Activated CD4-positive, alpha-beta T cell treated with anti-CD3 and anti-CD28 coated beads for 48 hours (primary cell): ENCODE data around the gene TNS4.

Experiments
- DNase-seq: peaks from one replicate; pipeline ENCODE4 v3.0.0-alpha.2; 2020

The TNS4 gene

DNA sequence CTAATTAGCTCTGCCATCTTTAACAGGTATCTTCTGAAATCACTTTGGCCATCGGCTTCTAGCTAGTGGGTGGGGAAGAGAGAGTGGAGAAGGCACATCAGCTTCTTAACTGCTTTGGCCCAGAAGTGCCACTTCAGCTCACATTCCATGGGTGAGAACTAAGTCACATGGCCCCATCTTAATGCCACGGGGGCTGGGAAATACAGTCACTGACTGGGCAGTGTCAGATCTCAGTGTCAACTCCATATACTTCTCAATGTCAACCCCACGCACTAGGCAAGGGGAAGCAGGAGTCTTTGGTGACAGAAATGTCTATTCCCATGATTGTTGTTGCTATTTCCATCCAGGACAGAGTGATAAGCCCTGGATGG is 34.5 kb upstream of the TNS4 start:
- DNase-seq, result no peak

DNA sequence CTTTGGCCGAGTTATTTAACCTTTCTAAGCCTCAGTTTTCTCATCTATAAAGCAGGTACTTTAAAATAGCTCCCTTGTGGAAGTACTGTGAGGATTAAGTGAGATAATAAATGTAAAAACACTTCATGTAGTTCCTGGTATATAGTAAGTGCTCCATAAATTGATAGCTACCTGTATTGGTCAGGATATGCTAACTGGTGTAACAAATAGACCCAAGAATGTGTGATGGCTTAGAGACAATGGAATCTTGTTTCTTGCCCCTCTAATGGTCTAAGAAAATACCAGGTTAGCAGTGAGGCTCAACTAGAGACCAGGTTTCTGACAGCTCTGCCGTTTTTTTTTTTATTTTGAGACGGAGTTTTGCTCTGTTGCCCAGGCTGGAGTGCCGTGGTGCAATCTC is 34.0 kb upstream of the TNS4 start:
- no peak for DNase-seq

DNA sequence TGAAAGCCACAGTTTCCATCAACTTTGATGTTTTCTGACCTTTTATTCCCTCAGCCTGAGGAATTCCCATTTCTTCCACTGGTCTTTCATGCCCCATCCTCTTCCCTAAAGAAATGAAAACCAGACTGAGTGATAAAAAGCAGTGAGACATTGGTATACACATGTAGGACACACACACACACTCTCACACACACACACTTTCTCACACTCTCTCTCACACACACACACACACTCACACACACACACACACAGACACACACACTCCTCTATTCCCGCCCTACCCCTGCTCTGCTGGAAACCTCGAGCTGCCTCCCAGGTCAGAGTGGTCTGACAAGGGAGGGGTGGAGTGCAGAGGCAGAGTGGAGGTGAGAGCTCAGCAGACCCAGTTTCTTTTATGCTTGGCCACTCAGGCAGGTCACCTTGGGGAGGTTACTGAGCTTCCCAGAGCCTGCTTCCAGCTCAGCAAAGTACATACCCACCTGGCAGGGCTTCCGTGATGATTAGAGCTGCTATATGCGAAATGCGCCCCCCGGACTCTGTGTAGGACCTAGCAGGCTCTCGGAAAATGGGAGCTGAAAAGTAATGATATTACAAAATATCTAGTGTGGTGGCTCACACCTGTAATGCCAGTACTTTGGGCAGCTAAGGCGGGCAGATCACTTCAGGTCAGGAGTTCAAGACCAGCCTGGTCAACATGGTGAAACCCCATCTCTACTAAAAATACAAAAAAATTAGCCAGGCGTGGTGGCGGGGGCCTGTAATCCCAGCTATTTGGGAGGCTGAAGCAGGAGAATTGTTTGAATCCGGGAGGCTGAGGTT is 33.2 kb upstream of the TNS4 start:
- no peak for DNase-seq

DNA sequence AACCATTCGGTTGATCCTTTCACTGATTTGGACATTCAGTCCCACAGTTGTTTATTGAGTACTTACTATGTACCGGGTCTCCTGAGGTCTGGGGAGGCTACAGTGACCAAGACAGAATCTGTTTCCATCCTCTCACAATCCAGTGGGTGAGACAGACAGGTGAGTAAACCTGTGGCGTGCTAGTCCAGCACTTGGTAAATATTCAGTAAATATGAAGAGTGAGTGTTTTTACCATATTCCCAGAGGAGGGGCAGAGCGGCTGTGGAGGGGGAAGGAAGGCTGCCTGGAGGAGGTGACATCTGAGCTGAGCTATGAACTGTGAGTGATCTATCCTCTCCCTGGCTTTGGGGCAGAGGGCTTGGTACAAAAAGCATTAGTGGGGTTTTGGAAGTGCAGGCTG is 32.5 kb upstream of the TNS4 start:
- DNase-seq, result no peak

DNA sequence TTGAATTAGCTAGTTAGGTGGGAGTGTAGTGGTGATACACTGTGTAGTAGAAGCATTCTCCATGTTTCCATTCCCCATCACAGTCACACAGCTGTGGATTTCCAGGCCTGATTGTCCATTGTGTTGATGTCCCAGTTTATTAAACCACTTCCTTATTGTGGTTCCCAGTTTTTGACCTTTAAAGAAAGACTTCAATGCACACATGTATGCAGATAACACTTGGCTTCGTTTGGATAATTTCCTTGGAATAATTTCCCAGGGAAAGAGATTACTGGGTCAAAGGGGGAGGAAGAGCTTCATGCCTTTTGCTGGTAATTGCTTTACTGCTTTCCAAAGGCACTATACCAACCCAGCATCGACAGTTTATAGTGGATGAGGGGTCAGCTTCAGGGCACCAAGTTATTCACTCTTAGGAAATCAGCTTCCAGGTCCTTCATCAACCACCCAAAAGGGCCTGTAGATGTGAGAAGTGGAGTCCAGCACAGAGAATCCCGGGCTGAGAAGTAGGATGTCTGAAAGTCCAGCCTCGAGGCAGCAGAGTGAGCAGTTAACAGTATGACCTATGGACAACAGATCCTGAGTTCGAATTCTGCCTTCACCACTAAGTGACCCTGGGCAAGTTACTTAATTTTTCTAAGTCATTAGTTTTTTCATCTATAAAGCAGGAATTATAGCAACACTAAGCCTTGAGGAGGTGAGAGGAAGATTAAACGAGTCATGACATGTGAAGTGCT is 31.3 kb upstream of the TNS4 start:
- DNase-seq, result peak; percentile 2

DNA sequence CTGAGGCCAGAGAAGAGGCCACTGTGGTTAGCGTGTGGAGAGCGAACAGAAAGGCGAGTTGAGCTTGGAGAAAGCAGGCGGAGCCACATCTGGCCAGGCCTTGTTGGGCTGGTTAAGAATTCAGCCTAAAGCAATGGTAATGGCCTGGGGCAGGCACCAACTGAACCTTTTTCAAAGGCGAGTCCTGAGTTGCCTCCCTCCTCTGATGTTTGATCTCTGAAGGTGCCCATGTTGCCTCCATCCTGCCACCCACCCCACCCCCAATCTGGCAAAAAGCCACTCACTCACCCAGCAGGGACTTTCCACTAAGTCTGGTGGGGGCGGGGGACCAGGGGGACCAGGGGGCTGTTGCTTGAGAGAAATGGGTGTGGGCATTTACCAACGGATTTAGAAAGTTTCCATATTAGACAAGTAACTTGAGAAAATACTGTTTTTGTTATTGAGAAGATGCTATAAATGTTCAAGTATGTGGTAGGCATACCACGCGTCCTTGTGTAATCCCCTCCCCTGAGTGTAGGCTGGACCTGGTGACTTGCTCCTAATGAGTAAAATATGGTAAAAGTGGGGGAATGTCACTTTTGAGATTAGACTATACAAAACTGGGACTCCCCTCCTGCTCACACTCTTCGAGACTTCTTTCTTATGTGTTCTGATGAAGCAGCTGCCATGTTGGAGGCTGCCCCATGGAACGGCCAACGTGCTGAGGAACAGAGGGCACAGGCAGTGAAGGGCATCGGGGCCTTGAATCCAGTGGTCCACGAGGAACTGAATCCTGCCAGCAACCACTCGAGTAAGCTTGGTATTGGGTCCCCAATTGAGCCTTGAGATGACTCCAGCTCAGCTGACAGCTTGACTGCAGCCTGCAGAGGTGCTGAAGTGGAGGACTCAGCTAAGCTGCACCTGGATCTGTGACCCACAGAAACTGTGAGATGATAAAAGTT is 29.9 kb upstream of the TNS4 start:
- DNase-seq, result peak; percentile 92

DNA sequence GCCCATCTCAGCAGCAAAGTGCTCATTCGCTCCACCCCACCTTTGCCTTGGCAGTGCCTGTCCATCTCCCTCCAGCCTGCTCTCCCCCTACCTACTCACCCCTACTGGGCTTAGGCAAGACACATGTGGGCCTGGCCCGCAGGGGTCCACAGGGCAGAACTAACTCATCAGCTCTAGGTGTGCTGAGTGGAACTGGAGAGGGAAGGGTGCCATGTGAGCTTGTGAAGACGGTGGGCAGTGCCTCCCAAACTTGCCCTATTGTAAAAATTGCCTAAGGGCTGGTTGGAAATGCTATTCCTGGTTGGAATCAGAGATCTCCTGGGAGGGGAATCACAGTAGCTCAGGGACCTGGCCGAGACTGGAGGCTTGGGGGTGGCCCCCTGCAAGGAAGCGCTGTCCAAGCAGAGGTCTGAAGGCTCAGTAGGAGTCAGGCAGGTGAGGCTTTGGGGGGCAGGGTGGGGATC is 29.1 kb upstream of the TNS4 start:
- no peak for DNase-seq

DNA sequence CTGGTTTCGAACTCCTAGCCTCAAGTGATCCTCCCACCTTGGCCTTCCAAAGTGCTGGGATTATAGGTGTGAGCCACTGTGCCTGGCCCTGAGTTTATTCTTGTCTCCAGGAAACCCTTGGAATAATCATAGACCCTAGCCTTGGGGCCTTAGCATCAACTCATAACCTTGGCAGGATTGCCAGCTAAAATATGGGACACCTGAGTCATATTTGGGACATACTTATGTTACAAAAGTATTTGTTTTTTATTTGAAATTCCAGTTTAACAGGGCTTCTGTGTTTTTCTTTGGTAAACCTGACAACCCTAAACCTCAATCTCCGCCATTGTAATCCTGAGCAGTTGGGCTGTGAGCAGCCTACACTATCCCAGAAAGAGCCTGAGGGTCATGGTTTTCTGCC is 28.6 kb upstream of the TNS4 start:
- DNase-seq, result no peak

DNA sequence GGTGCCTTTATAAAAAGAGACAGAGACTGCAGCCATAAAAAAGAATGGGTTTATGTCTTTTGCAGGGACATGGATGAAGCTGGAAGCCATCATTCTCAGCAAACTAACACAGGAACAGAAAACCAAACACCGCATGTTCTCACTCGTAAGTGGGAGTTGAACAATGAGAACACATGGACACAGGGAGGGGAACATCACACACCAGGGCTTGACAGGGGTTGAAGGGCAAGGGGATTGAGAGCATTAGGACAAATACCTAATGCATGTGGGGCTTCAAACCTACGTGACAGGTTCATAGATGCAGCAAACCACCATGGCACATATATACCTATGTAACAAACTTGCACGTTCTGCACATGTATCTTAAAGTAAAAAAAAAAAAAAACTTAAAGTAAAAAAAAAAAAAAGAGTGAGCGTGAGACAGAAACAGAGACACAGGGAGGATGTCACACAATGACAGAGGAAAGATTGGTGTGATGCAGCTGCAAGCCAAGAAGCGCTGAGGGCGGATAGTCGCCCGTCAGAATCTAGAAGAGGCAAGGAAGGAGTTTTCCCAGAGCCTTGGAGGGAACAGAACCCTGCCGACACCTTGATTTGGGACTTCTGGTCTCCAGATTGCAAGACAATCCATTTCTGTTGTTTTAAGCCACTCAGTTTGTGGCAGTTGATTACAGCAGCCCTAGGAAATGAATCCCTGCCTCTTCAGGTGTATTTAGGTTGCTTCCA is 27.4 kb upstream of the TNS4 start:
- no peak for DNase-seq

DNA sequence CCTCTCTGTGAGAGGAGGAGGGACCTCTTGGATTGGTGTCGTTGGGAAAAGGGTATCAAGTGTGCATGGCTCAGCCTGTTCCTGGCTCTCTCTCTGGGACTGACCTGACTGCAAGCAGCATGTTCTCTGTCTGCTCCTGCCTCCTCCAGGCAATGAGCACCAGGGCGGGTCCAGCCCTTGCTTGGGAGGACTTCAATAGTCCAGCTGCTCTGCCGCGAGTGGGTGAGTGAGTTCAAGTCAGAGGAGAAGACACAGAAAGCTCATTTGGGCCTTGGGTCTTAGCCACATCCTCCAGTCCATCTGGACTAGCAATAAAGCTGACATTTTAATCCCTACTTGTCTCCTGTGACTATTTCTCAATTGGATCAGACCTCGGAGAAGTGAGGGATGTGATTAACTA is 25.2 kb upstream of the TNS4 start:
- no peak for DNase-seq

DNA sequence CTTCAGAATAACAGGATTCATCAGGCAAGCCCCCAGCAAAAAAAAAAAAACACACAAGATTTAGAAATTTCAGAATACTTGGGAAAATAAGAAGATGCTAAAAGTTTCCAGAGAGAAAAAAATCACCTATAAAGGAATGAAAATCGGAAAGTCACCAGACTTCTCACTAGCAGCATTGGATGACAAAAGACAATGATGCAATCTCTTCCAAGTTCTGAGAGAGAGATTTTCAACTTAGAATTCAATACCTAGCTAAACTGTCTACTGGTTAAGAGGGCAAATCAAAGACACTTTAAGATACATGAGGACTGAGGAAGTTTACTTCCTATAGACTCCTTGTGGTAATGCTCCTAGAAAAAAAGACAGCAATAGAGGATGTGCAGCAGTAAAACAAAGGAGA is 23.9 kb upstream of the TNS4 start:
- DNase-seq, result no peak

DNA sequence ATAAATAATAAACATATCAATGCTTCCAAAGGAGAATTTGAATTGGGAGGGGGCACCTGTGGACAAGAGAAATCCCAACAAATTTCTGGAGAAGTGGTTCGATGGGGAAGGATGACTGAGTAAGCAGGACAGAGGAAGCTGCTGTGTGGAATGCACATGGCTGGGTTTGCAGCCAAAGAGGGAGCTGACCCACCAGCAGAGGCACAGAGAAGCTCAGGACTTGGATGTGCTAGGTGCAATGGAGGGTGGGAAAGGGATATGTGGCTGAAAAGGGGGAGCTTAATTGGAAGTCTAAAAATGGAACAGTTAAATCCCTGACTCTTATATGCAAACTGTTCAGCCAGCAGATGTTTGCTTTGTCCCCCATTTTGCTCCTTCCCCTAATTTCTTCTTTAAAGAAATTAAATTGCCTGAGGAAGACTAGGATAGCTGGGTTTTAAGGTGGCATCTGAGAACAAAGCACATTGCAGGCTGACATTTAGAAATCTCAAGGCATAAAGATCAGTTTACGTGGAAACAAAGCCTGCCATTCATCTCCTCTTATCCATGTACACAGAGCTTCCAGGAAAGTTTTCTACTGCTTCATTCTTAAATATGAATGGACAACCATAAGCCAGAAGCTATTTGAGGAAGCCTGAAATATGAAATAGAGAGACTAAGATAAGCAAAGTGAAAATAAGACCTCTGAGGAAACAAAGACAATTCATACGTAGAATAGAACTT is 23.0 kb upstream of the TNS4 start:
- no peak for DNase-seq

DNA sequence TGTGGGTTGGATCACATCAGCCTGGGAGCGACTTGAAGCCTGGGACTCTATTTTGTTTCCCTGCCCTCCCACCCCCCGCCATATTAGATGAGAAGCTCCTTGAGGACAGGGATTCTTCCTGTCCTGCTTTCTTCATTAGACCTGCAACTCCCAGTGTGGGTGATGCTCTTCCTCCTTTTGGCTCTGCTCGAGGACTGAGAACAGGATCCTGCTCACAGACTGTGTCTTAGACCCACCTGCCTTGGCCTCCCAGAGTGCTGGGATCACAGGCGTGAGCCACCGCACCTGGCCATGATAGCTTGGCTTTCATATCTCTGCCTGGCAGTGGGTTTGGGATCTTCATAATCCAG is 21.5 kb upstream of the TNS4 start:
- DNase-seq, result no peak

DNA sequence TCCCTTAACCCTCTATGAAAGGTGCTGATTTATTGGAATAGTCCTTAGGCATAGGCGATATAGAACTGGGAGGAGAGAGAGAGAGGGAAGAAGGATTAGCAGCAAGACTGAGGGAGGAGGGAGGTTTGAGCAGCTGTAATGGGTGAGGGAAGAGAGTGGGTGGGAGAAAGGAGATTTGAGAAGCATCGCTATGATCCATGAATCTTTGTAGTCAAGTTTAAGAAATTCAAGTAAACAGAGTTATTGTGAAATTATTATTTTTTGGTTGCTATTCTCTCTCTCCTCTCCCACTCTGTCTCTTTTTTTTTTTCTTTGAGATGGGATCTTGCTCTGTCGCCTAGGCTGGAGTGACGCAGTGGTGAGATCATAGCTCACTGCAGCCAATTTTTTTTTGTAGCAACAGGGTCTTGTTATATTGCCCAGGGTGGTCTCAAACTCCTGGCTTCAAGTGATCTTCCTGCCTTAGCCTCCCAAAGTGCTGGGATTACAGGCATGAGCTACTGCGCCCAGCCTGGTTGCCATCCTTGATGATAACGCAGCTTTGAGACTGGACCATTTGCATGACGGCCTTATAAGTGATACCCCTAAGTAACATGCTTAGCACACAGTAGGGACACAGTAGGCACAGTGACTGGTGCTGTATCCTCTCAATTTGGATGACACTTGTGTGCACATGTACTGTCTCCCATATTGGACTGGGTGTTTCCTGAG is 21.0 kb upstream of the TNS4 start:
- DNase-seq, result no peak

DNA sequence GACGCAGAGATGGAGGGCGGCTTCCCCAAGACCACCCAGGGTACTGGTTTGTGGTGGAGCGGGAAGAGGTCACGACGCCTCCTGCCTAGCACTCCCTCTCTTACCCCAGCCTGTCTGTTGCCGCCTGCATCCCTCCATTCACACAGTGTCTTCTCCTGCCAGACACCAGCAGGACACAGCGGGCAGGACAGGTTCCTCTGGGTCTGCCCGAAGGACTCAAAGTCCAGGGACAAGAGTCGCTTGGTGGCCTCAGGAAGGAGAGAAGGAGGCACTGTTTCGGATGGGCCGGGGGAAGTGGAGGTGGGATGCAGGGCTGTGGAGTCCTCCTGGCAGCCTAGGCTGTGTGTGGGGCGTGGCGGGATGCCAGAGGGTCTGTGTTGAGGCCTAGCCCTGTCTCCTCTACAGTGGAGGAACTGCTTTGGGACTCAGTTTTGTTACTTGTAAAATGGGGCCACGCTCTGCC is 19.6 kb upstream of the TNS4 start:
- no peak for DNase-seq

DNA sequence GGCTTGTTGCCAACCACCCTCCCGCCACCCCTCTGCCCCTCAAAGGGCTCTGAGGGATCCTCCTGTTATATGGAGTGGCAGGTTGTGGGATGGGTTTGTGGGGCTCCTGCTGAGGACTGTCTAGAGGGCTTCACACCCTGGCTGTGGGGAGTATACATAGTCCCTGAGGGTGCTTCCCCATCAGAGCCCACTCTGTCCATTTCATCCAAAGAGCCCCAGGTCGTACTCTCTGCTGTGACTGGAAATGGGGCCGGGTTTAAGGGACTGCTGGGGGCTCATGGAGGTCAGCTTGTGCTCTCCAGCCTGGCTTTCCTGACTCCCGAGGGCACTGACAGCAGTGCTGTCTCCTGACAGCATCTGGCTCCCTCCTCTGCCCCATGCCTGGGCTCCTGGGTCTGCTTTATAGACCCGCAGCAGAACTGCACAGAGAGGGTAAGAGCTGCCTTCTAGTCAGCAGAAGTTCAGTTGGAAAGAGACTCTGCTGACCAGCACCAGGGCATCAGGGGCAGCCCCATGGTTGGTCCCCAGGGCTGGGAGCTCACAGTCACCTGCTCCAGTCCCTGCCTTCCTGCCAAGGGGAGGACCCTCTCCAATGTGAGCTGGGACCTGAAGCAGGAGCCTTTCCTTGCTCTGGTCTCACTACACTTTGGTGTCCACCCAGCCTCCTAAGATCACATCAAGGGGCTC is 17.8 kb upstream of the TNS4 start:
- DNase-seq, result no peak

DNA sequence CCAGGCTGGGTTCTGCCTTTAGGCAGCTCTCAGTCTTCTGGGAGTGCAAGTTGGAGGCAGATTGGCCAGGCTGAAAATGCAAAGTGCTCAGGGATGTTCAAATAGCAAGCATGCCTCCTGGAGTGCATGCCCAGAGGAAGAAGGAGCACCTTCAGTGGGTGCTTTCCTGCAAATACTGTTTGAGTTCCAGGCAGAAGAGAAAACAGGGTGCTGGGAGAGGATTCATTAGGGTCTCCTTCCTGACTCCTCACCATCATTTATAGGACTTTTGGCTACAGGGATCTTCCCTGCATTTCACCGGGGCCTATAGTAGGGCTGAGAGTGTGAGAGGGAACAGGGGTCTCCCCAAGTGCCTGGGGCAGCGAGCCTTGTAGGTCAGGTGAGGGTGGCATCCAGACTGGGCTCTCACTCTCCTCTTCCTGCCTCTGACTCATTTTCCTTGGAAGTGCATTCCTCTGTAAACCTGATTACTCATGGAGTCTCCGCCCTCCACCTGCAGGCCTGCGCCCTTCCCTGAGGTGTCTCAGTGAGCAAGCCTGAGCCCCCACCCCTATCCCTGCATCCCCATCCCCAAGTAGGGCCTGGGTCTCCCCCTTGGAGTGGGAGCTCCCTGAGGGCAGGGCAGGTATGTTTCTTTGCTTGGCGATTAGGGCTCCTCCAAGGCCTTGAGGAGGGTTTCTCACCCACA is 17.1 kb upstream of the TNS4 start:
- DNase-seq, result no peak

DNA sequence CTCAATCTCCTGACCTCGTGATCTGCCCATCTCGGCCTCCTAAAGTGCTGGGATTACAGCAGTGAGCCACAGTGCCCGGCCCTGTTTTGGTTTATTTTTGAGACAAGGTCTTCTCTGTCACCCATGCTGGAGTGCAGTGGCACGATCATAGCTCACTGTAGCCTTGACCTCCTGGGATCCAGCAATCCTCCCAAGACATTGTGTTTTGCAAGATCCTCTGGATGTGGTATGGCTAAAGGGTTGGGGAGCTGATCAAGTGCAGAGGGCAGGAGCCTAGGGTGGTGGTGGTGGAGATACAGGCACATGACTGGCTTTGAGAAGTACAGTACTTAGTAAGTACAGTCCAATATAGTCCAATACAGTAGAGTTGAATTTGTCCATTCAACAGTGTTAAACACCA is 16.6 kb upstream of the TNS4 start:
- no peak for DNase-seq

DNA sequence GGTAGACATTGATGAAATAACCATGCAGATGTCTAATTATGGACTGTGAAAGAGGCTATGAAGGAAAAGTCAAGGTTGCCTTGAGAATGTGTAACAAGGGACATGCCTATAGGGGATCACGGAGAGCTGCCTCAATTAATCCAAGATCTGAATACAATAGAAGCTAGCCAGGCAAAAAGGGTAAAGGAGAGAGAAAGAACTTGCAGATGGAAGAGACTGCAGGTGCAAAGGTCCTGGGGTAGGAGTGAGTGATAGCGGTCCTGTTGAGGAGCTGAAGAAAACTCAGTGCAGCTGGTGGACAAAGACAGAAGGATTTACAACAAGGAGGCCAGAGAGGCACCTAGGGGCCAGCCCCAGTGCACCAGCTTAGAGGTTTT is 15.9 kb upstream of the TNS4 start:
- DNase-seq, result no peak
